ENCODE results near the gene HOMER3. TPM values are rescaled to one million over a fixed set of nuclear protein-coding genes. Genes with fewer than 3 reads are reported as not detected.
A peak's percentile ranks its signal among the peaks of the same experiment; 100 is the strongest.

Gene HOMER3
- total RNA-seq, 1 donor from 2014 or later, result 54.8 TPM

- no peak overlapping the region for H3K9ac ChIP-seq (ENCODE audit: low read depth in 1 of 3, low read length in 3 of 3)
- H3K27me3 ChIP-seq (ENCODE audit: control insufficient read depth in 3 of 3, insufficient read depth in 3 of 3, low read length in 3 of 3), result no peaks in the 10 kb centered on the region
- H3K4me3 ChIP-seq (ENCODE audit: low read length in 3 of 3), result no peak overlapping the region
- H3K36me3 ChIP-seq (ENCODE audit: control insufficient read depth in 3 of 3, insufficient read depth in 3 of 3, low read length in 3 of 3), result no peaks in the 10 kb centered on the region
- peaks cover 0 to 2% (median 0%) of the 10 kb centered on the region in 3 donors for H3K4me1 ChIP-seq (ENCODE audit: control insufficient read depth in 3 of 3, insufficient read depth in 3 of 3, low read length in 3 of 3)
- no peak overlapping the region for H3K27ac ChIP-seq (ENCODE audit: low read depth, low read length)
- no peaks in the 10 kb centered on the region for H3K9me3 ChIP-seq (ENCODE audit: control insufficient read depth in 3 of 3, low read length in 3 of 3)
Measured at GRCh38 chr19:18975869-18976268, 34.9 kb upstream of the HOMER3 start.

- Histone ChIP-seq H3K9me3 (ENCODE audit: control insufficient read depth in 3 of 3, low read length in 3 of 3) (no peaks in the 10 kb centered on the region), H3K36me3 (ENCODE audit: control insufficient read depth in 3 of 3, insufficient read depth in 3 of 3, low read length in 3 of 3) (no peaks in the 10 kb centered on the region), H3K27ac (ENCODE audit: low read depth, low read length) (no peak overlapping the region), H3K9ac (ENCODE audit: low read depth in 1 of 3, low read length in 3 of 3) (no peak overlapping the region), H3K27me3 (ENCODE audit: control insufficient read depth in 3 of 3, insufficient read depth in 3 of 3, low read length in 3 of 3) (no peaks in the 10 kb centered on the region), H3K4me3 (ENCODE audit: low read length in 3 of 3) (no peak overlapping the region), H3K4me1 (ENCODE audit: control insufficient read depth in 3 of 3, insufficient read depth in 3 of 3, low read length in 3 of 3) (peaks cover 0 to 2% (median 0%) of the 10 kb centered on the region in 3 donors)
Measured at GRCh38 chr19:18975011-18975410, 34.0 kb upstream of the HOMER3 start.

- Histone ChIP-seq H3K9me3 (ENCODE audit: control insufficient read depth in 3 of 3, low read length in 3 of 3) (no peaks in the 10 kb centered on the region), H3K27me3 (ENCODE audit: control insufficient read depth in 3 of 3, insufficient read depth in 3 of 3, low read length in 3 of 3) (no peaks in the 10 kb centered on the region), H3K4me3 (ENCODE audit: low read length in 3 of 3) (no peak overlapping the region), H3K27ac (ENCODE audit: low read depth, low read length) (no peak overlapping the region), H3K9ac (ENCODE audit: low read depth in 1 of 3, low read length in 3 of 3) (no peak overlapping the region), H3K4me1 (ENCODE audit: control insufficient read depth in 3 of 3, insufficient read depth in 3 of 3, low read length in 3 of 3) (peaks cover 0 to 2% (median 0%) of the 10 kb centered on the region in 3 donors), H3K36me3 (ENCODE audit: control insufficient read depth in 3 of 3, insufficient read depth in 3 of 3, low read length in 3 of 3) (no peaks in the 10 kb centered on the region)
Measured at GRCh38 chr19:18972851-18973250, 31.8 kb upstream of the HOMER3 start.

GRCh38 chr19:18972301-18972811 lies 31.3 kb upstream of the HOMER3 start:
- no peaks in the 10 kb centered on the region for H3K36me3 ChIP-seq (ENCODE audit: control insufficient read depth in 3 of 3, insufficient read depth in 3 of 3, low read length in 3 of 3)
- H3K9ac ChIP-seq (ENCODE audit: low read depth in 1 of 3, low read length in 3 of 3), result no peak overlapping the region
- no peak overlapping the region for H3K4me3 ChIP-seq (ENCODE audit: low read length in 3 of 3)
- H3K27me3 ChIP-seq (ENCODE audit: control insufficient read depth in 3 of 3, insufficient read depth in 3 of 3, low read length in 3 of 3), result no peaks in the 10 kb centered on the region
- no peaks in the 10 kb centered on the region for H3K9me3 ChIP-seq (ENCODE audit: control insufficient read depth in 3 of 3, low read length in 3 of 3)
- H3K4me1 ChIP-seq (ENCODE audit: control insufficient read depth in 3 of 3, insufficient read depth in 3 of 3, low read length in 3 of 3), result peaks cover 2 to 5% (median 3%) of the 10 kb centered on the region in 3 donors
- no peak overlapping the region for H3K27ac ChIP-seq (ENCODE audit: low read depth, low read length)

GRCh38 chr19:18969931-18970659 lies 29.1 kb upstream of the HOMER3 start:
- Histone ChIP-seq H3K27ac (ENCODE audit: low read depth, low read length) (no peak overlapping the region), H3K4me1 (ENCODE audit: control insufficient read depth in 3 of 3, insufficient read depth in 3 of 3, low read length in 3 of 3) (peaks cover 3 to 6% (median 3%) of the 10 kb centered on the region in 3 donors), H3K9me3 (ENCODE audit: control insufficient read depth in 3 of 3, low read length in 3 of 3) (no peaks in the 10 kb centered on the region), H3K9ac (ENCODE audit: low read depth in 1 of 3, low read length in 3 of 3) (no peak overlapping the region), H3K27me3 (ENCODE audit: control insufficient read depth in 3 of 3, insufficient read depth in 3 of 3, low read length in 3 of 3) (no peaks in the 10 kb centered on the region), H3K36me3 (ENCODE audit: control insufficient read depth in 3 of 3, insufficient read depth in 3 of 3, low read length in 3 of 3) (no peaks in the 10 kb centered on the region), H3K4me3 (ENCODE audit: low read length in 3 of 3) (no peak overlapping the region)

GRCh38 chr19:18967358-18968146 lies 26.5 kb upstream of the HOMER3 start:
- H3K4me3 ChIP-seq (ENCODE audit: low read length in 3 of 3), result no peak overlapping the region
- peak overlapping the region in 2 of 3 donors; percentile 6 to 60 for H3K9ac ChIP-seq (ENCODE audit: low read depth in 1 of 3, low read length in 3 of 3)
- H3K36me3 ChIP-seq (ENCODE audit: control insufficient read depth in 3 of 3, insufficient read depth in 3 of 3, low read length in 3 of 3), result no peaks in the 10 kb centered on the region
- peaks cover 3 to 4% (median 3%) of the 10 kb centered on the region in 3 donors for H3K4me1 ChIP-seq (ENCODE audit: control insufficient read depth in 3 of 3, insufficient read depth in 3 of 3, low read length in 3 of 3)
- H3K27ac ChIP-seq (ENCODE audit: low read depth, low read length), result peak overlapping the region; percentile 51
- H3K9me3 ChIP-seq (ENCODE audit: control insufficient read depth in 3 of 3, low read length in 3 of 3), result no peaks in the 10 kb centered on the region
- H3K27me3 ChIP-seq (ENCODE audit: control insufficient read depth in 3 of 3, insufficient read depth in 3 of 3, low read length in 3 of 3), result peaks cover 0 to 12% (median 10%) of the 10 kb centered on the region in 3 donors

GRCh38 chr19:18966307-18966706 lies 25.3 kb upstream of the HOMER3 start:
- no peaks in the 10 kb centered on the region for H3K9me3 ChIP-seq (ENCODE audit: control insufficient read depth in 3 of 3, low read length in 3 of 3)
- H3K36me3 ChIP-seq (ENCODE audit: control insufficient read depth in 3 of 3, insufficient read depth in 3 of 3, low read length in 3 of 3), result no peaks in the 10 kb centered on the region
- H3K4me1 ChIP-seq (ENCODE audit: control insufficient read depth in 3 of 3, insufficient read depth in 3 of 3, low read length in 3 of 3), result peaks cover 3 to 4% (median 3%) of the 10 kb centered on the region in 3 donors
- no peak overlapping the region for H3K4me3 ChIP-seq (ENCODE audit: low read length in 3 of 3)
- no peak overlapping the region for H3K9ac ChIP-seq (ENCODE audit: low read depth in 1 of 3, low read length in 3 of 3)
- peaks cover 9 to 23% (median 21%) of the 10 kb centered on the region in 3 donors for H3K27me3 ChIP-seq (ENCODE audit: control insufficient read depth in 3 of 3, insufficient read depth in 3 of 3, low read length in 3 of 3)
- no peak overlapping the region for H3K27ac ChIP-seq (ENCODE audit: low read depth, low read length)

GRCh38 chr19:18964121-18964520 lies 23.1 kb upstream of the HOMER3 start:
- H3K9ac ChIP-seq (ENCODE audit: low read depth in 1 of 3, low read length in 3 of 3), result no peak overlapping the region
- no peaks in the 10 kb centered on the region for H3K9me3 ChIP-seq (ENCODE audit: control insufficient read depth in 3 of 3, low read length in 3 of 3)
- peaks cover 13 to 25% (median 21%) of the 10 kb centered on the region in 3 donors for H3K27me3 ChIP-seq (ENCODE audit: control insufficient read depth in 3 of 3, insufficient read depth in 3 of 3, low read length in 3 of 3)
- no peak overlapping the region for H3K27ac ChIP-seq (ENCODE audit: low read depth, low read length)
- no peaks in the 10 kb centered on the region for H3K36me3 ChIP-seq (ENCODE audit: control insufficient read depth in 3 of 3, insufficient read depth in 3 of 3, low read length in 3 of 3)
- peaks cover 3 to 4% (median 3%) of the 10 kb centered on the region in 3 donors for H3K4me1 ChIP-seq (ENCODE audit: control insufficient read depth in 3 of 3, insufficient read depth in 3 of 3, low read length in 3 of 3)
- H3K4me3 ChIP-seq (ENCODE audit: low read length in 3 of 3), result no peak overlapping the region

GRCh38 chr19:18961767-18962620 lies 21.0 kb upstream of the HOMER3 start:
- no peak overlapping the region for H3K4me3 ChIP-seq (ENCODE audit: low read length in 3 of 3)
- H3K27ac ChIP-seq (ENCODE audit: low read depth, low read length), result no peak overlapping the region
- H3K9me3 ChIP-seq (ENCODE audit: control insufficient read depth in 3 of 3, low read length in 3 of 3), result no peaks in the 10 kb centered on the region
- H3K27me3 ChIP-seq (ENCODE audit: control insufficient read depth in 3 of 3, insufficient read depth in 3 of 3, low read length in 3 of 3), result peaks cover 16 to 25% (median 21%) of the 10 kb centered on the region in 3 donors
- no peak overlapping the region for H3K9ac ChIP-seq (ENCODE audit: low read depth in 1 of 3, low read length in 3 of 3)
- H3K4me1 ChIP-seq (ENCODE audit: control insufficient read depth in 3 of 3, insufficient read depth in 3 of 3, low read length in 3 of 3), result peaks cover 0 to 1% (median 0%) of the 10 kb centered on the region in 3 donors
- no peaks in the 10 kb centered on the region for H3K36me3 ChIP-seq (ENCODE audit: control insufficient read depth in 3 of 3, insufficient read depth in 3 of 3, low read length in 3 of 3)

All from skeletal muscle tissue (tissue), 4 donors.